Tibial artery (tissue), 4 donors: Measurements from ENCODE around the gene GALNT18.
A peak's percentile ranks its signal among the peaks of the same experiment; 100 is the strongest.

Experiments
- DNase-seq, 2 donors: peaks; one replicate each; pipeline ENCODE4 v3.0.0-alpha.2; 2019
- H3K27ac ChIP-seq, 2 donors: fragments of 200-600 bp; sonication (generic) in 1 of 2; 1 replicate in 1 of 2; 2 replicates in 1 of 2; pipeline ENCODE4 v1.5.1; 2018 to 2019; ENCODE audit warnings: mild to moderate bottlenecking in 1 of 2
- H3K27me3 ChIP-seq, 2 donors: fragments of 200-600 bp; sonication (generic) in 1 of 2; one replicate each; pipeline versions ENCODE4 v1.5.1 to v1.6.0; 2016 to 2019
- H3K36me3 ChIP-seq, 3 donors: fragments of 200-600 bp; sonication (generic) in 2 of 3; one replicate each; pipeline ENCODE4 v1.5.1; 2016 to 2019; ENCODE audit warnings: mild to moderate bottlenecking in 2 of 3
- H3K4me1 ChIP-seq, 4 donors: fragments of 200-600 bp; sonication (generic) in 2 of 4; 1 replicate in 3 of 4; 2 replicates in 1 of 4; pipeline ENCODE4 v1.5.1; 2016 to 2019
- H3K4me3 ChIP-seq, 2 donors: fragments of 200-600 bp; sonication (generic) in 1 of 2; 1 replicate in 1 of 2; 2 replicates in 1 of 2; pipeline ENCODE4 v1.5.1; 2018 to 2019; ENCODE audit warnings: mild to moderate bottlenecking in 2 of 2
- H3K9me3 ChIP-seq, 3 donors: fragments of 200-600 bp; sonication (generic) in 1 of 3; one replicate each; pipeline ENCODE4 v1.5.1; 2016 to 2019
- intact Hi-C: fragments of 100-400 bp; cut with DNase I; formaldehyde crosslinking; loops from one replicate; pipeline ENCODE4 v1.15.0; 2023; ENCODE audit warnings: low total_unique reads
- TF ChIP-seq, protein P1 (sequence below), 2 experiments: fragments of 200-600 bp in 1 of 2; fragments of 450-650 bp in 1 of 2; IDR thresholded peaks; one replicate each; pipeline ENCODE4 v1.5.1; 2017 to 2019; ENCODE audit warnings: antibody characterized with exemption in 2 of 2, mild to moderate bottlenecking in 1 of 2, moderate library complexity in 1 of 2

GALNT18 gene

DNA sequence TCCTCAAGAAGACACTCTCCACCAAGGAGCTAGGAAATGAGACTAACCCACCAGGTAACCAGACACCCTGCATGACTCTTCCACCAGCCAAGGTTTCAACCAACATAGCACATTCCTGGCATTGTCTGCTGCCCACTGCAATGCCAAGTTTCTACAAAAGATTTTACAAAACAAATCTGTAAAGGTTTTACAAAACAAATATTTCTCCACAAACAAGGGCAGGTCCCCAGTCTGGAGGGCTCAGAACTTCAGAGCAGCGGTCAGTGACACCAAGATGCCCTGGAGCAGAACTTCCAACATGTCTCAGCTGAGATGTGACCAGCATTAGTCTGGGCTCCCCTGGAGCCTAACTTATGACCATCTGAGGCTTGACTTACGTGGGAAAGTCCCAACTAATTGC lies 14.0 kb downstream of the GALNT18 start:
- DNase-seq: no peak
- intact Hi-C loops: no loop called here
- no peak overlapping the region for H3K4me3 ChIP-seq
- H3K27me3 ChIP-seq: no peaks in the 10 kb centered on the region
- H3K36me3 ChIP-seq: no peaks in the 10 kb centered on the region
- TF ChIP-seq, protein P1, sequence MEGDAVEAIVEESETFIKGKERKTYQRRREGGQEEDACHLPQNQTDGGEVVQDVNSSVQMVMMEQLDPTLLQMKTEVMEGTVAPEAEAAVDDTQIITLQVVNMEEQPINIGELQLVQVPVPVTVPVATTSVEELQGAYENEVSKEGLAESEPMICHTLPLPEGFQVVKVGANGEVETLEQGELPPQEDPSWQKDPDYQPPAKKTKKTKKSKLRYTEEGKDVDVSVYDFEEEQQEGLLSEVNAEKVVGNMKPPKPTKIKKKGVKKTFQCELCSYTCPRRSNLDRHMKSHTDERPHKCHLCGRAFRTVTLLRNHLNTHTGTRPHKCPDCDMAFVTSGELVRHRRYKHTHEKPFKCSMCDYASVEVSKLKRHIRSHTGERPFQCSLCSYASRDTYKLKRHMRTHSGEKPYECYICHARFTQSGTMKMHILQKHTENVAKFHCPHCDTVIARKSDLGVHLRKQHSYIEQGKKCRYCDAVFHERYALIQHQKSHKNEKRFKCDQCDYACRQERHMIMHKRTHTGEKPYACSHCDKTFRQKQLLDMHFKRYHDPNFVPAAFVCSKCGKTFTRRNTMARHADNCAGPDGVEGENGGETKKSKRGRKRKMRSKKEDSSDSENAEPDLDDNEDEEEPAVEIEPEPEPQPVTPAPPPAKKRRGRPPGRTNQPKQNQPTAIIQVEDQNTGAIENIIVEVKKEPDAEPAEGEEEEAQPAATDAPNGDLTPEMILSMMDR (IDR thresholded peaks at IDR 0.05): no peak
- H3K27ac ChIP-seq: peak overlapping the region; percentile 42 to 55
- no peaks in the 10 kb centered on the region for H3K9me3 ChIP-seq
- peaks cover 0 to 76% (median 36%) of the 10 kb centered on the region in 4 donors for H3K4me1 ChIP-seq

DNA sequence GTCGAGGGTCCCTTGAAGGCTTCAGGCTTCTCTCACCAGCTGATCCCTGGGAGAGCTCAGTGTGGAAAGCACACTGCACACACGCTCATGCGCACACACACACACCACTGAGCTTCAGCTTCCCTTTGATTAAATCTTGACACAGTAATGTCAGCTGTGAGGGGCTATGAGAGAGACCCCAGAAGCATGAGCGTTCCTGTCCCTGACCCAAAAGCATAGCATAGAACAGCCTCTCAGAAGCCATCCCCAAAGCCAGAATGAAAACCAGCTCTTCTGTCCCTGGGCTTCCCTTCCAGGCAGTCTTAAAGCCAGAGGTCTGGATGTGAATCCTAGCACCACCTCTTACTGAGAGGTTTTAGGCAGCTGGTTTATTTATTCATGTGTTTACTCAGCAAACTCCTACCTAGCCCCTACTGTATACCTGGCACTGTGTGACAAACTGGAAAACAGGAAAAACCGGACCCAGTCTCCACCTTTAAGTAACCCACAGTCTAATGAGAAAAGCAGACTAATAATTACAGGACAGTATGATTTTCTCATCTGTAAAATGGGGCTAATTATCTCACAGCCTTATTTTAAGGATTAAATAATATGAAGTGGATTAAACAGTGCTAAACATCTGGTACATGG lies 15.9 kb downstream of the GALNT18 start:
- H3K9me3 ChIP-seq: no peaks in the 10 kb centered on the region
- no peak overlapping the region for H3K4me3 ChIP-seq
- peak overlapping the region; percentile 59 to 66 for H3K27ac ChIP-seq
- TF ChIP-seq, protein P1 (IDR thresholded peaks at IDR 0.05): no peak
- H3K36me3 ChIP-seq: no peaks in the 10 kb centered on the region
- no peaks in the 10 kb centered on the region for H3K27me3 ChIP-seq
- DNase-seq: no peak
- peaks cover 0 to 59% (median 23%) of the 10 kb centered on the region in 4 donors for H3K4me1 ChIP-seq
- intact Hi-C loops: no loop called here

DNA sequence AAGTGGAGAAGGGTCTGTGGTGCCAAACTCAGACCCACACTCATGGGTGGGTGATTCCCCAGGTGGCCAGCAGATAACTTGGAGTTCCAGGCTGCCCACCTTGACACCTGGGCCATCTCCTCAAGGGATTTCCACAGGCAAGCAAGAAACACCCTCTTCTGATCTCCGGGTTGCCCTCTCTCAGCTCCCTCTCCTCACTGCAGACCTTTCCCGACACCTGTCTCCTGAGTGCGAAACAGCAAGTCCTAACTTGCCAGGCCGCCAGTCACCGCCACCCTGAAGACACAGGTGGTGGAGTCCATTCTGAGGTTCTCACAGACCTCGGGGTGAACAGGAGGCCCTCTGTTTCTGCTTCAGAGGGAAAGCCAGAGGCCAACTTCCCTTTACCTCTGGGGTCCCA lies 16.6 kb downstream of the GALNT18 start:
- TF ChIP-seq, protein P1 (IDR thresholded peaks at IDR 0.05): no peak
- Histone ChIP-seq H3K4me3 (peak overlapping the region; percentile 33 to 42), H3K36me3 (no peaks in the 10 kb centered on the region), H3K27me3 (no peaks in the 10 kb centered on the region), H3K9me3 (no peaks in the 10 kb centered on the region), H3K27ac (peak overlapping the region; percentile 59 to 66), H3K4me1 (peaks cover 0 to 53% (median 23%) of the 10 kb centered on the region in 4 donors)
- DNase-seq: no peak
- intact Hi-C loops: no loop called here

DNA sequence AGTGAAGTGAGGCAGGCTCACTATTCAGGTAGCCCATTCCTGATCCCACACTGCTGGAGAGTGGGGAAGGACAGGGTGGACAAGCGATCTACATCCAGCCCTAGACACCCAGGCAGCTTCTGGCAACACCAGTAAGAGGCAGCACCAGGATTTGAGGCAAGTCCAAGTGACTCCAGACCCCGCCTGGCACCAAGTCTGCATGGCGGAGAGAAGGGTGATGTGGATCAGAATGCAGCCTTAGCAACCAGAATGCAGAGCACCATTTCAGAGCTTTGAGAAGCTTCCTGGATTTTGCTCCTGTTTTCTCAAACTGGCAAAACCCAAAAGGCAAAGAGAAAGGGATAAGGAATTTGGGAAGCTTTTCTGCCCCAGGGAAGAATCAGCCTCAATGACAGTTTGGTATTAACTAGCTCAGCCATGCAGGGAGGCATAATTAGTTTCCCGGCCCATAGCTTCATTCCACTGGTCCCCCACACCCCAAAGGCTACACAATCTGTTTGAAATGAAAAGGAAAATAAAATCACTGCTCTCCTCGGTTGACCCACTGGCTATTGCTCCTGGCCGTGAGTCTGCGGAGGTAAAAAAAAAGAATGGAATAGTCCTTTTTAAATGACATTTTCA lies 17.3 kb downstream of the GALNT18 start:
- intact Hi-C loops: no loop called here
- H3K4me1 ChIP-seq: peaks cover 0 to 46% (median 22%) of the 10 kb centered on the region in 4 donors
- peak overlapping the region; percentile 59 to 66 for H3K27ac ChIP-seq
- H3K27me3 ChIP-seq: no peaks in the 10 kb centered on the region
- TF ChIP-seq, protein P1 (IDR thresholded peaks at IDR 0.05): no peak
- H3K4me3 ChIP-seq: peak overlapping the region; percentile 33 to 42
- DNase-seq: no peak
- H3K9me3 ChIP-seq: no peaks in the 10 kb centered on the region
- no peaks in the 10 kb centered on the region for H3K36me3 ChIP-seq

DNA sequence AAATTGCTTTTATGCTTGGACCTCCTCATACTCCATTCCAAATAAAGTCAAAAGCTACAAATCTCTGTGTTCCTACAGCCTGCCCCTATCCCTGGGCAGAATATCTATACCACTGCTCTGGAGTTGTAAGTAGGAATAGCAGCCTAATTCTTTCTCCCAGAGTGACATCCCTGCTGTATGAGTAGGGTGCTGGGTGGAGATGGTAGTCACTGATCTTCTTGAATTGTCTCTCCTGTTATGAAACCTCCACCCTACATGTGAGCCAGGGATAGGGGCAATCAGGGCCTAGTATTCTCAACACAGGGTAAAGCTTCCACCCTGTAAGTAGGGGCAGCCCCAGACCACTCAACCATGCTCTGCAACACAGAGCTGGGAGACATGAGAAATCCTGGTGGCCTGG lies 19.8 kb downstream of the GALNT18 start:
- H3K27me3 ChIP-seq: no peaks in the 10 kb centered on the region
- no peaks in the 10 kb centered on the region for H3K36me3 ChIP-seq
- no peak for DNase-seq
- intact Hi-C loops: no loop called here
- no peaks in the 10 kb centered on the region for H3K9me3 ChIP-seq
- H3K27ac ChIP-seq: no peak overlapping the region
- TF ChIP-seq, protein P1 (IDR thresholded peaks at IDR 0.05): no peak
- no peak overlapping the region for H3K4me3 ChIP-seq
- peaks cover 0 to 21% (median 7%) of the 10 kb centered on the region in 4 donors for H3K4me1 ChIP-seq
